ENCODE data around the gene JADE3. TPM values are rescaled to one million over a fixed set of nuclear protein-coding genes. Genes with fewer than 3 reads are reported as not detected.

Gene JADE3
- total RNA-seq, 1 experiment from 2014 or later: 20.2 TPM

DNA sequence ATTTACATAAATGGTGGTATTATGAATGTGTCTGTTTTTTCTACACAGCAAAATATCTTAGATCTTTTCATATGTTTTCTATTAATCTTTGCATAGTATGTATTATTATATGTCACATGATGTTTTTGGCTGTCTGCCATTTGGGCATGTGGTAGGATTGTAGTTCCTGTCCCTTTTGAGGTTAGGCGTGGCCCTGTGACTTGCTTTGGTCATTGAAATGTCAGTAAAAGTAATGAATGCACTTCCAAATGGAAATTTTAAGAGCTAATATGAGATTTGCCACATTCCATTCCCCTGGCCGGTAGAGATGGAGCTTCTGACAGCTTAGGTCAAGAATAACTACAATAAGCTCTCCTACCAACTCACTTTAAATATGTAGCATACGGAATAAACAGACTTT, 45.1 kb downstream of the JADE3 start:
- WGBS (ENCODE audit: extremely low coverage, insufficient read length, low lambda C conversion rate): no CpG with 5 or more reads among the region's 3 CpGs
- Mint-ChIP-seq H3K4me3 (no peak overlapping the region), H3K27me3 (ENCODE audit: low read depth) (no peaks in the 10 kb centered on the region; the same call in 1 of the 2 replicates), H3K4me1 (peaks cover 34 to 40% of the 10 kb centered on the region in 2 experiments), H3K36me3 (ENCODE audit: insufficient read depth in 1 of 3, low read depth in 3 of 3) (peaks cover 0 to 2% (median 1%) of the 10 kb centered on the region in 3 experiments; a peak in 3 of 7 replicates), H3K9me3 (peaks cover 55 to 65% of the 10 kb centered on the region in 2 experiments), H3K27ac (no peak overlapping the region)
- no peak overlapping the region for H2BK5ac ChIP-seq (ENCODE audit: insufficient read length, low read length)
- H3T11ph ChIP-seq (ENCODE audit: low read length): no peak overlapping the region
- no peak overlapping the region for H2BK20ac ChIP-seq (ENCODE audit: low read depth, low read length, poor library complexity, severe bottlenecking)
- no peak overlapping the region for H4K5ac ChIP-seq (ENCODE audit: insufficient read length, low read depth, low read length)
- H3K9ac ChIP-seq (ENCODE audit: extremely low read depth, insufficient read length, low read length): no peak overlapping the region
- H2BK12ac ChIP-seq (ENCODE audit: insufficient read length, low read depth, low read length): no peak overlapping the region
- TF ChIP-seq, protein P1, sequence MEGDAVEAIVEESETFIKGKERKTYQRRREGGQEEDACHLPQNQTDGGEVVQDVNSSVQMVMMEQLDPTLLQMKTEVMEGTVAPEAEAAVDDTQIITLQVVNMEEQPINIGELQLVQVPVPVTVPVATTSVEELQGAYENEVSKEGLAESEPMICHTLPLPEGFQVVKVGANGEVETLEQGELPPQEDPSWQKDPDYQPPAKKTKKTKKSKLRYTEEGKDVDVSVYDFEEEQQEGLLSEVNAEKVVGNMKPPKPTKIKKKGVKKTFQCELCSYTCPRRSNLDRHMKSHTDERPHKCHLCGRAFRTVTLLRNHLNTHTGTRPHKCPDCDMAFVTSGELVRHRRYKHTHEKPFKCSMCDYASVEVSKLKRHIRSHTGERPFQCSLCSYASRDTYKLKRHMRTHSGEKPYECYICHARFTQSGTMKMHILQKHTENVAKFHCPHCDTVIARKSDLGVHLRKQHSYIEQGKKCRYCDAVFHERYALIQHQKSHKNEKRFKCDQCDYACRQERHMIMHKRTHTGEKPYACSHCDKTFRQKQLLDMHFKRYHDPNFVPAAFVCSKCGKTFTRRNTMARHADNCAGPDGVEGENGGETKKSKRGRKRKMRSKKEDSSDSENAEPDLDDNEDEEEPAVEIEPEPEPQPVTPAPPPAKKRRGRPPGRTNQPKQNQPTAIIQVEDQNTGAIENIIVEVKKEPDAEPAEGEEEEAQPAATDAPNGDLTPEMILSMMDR (conservative IDR thresholded peaks at IDR 0.05): no peak
- no peaks in the 10 kb centered on the region for H4K20me1 ChIP-seq (ENCODE audit: control insufficient read depth, insufficient read depth, insufficient read length)
- no peak overlapping the region for H3K14ac ChIP-seq (ENCODE audit: insufficient read depth, low read length)
- H3K18ac ChIP-seq (ENCODE audit: insufficient read length, low read depth, low read length): no peak overlapping the region
- H3K79me1 ChIP-seq (ENCODE audit: insufficient read depth, low read depth, low read length, poor library complexity, severe bottlenecking): no peaks in the 10 kb centered on the region
- no peak overlapping the region for H3K4ac ChIP-seq (ENCODE audit: low read depth, low read length)
- H3K27me3 ChIP-seq (ENCODE audit: insufficient read depth, low read length): no peaks in the 10 kb centered on the region
- no peak overlapping the region for H4K8ac ChIP-seq (replicated peaks; ENCODE audit: insufficient read length, low read depth, low read length)
- no peaks in the 10 kb centered on the region for H3K23me2 ChIP-seq (ENCODE audit: insufficient read length, low read depth, low read length, poor library complexity, severe bottlenecking)
- no peak overlapping the region for H2AFZ ChIP-seq (ENCODE audit: low read length)
- H4K91ac ChIP-seq (ENCODE audit: insufficient read length, low read depth, low read length): no peak overlapping the region
- no peak overlapping the region for H2BK15ac ChIP-seq (ENCODE audit: low read depth, low read length)
- no peak overlapping the region for H3K27ac ChIP-seq (ENCODE audit: insufficient read length, low read depth, low read length)
- H2BK120ac ChIP-seq (ENCODE audit: low read depth, low read length, poor library complexity, severe bottlenecking): no peak overlapping the region
- H3K4me1 ChIP-seq (ENCODE audit: insufficient read depth, low read length): no peaks in the 10 kb centered on the region
- no peak overlapping the region for H3K23ac ChIP-seq (ENCODE audit: insufficient read length, low read depth, low read length)
- no peak overlapping the region for H3K4me2 ChIP-seq (ENCODE audit: insufficient read depth, insufficient read length, low read length)
- no peak overlapping the region for H3K56ac ChIP-seq (ENCODE audit: insufficient read length, low read depth, low read length)
- peaks cover 2% of the 10 kb centered on the region; the same call in 1 of the 2 replicates for H3K79me2 ChIP-seq (ENCODE audit: insufficient read depth, low read length)
- H3K9me3 ChIP-seq (ENCODE audit: control insufficient read depth, low read depth, low read length): peaks cover 13% of the 10 kb centered on the region
- no peak for DNase-seq
- no peak overlapping the region for H2AK5ac ChIP-seq (ENCODE audit: insufficient read length, low read length)

All from H9 (cell line).